GM15510 (cell line): ENCODE measurements around the gene ANO1.

Experiments used
- POLR2A ChIP-seq: IDR thresholded peaks from 3 replicates; pipeline ENCODE4 v1.6.1; 2011; ENCODE audit warnings: borderline replicate concordance; ENCODE audit not compliant: insufficient read length; ENCODE audit errors: extremely low read depth

ANO1 gene

GRCh38 chr11:70078095-70078780 is at the start of gene ANO1:
ANO1 (plus strand) TSS chr11:70078317; CDS start chr11:70078607, 290 bp downstream.
- TF ChIP-seq POLR2A = no peak

DNA sequence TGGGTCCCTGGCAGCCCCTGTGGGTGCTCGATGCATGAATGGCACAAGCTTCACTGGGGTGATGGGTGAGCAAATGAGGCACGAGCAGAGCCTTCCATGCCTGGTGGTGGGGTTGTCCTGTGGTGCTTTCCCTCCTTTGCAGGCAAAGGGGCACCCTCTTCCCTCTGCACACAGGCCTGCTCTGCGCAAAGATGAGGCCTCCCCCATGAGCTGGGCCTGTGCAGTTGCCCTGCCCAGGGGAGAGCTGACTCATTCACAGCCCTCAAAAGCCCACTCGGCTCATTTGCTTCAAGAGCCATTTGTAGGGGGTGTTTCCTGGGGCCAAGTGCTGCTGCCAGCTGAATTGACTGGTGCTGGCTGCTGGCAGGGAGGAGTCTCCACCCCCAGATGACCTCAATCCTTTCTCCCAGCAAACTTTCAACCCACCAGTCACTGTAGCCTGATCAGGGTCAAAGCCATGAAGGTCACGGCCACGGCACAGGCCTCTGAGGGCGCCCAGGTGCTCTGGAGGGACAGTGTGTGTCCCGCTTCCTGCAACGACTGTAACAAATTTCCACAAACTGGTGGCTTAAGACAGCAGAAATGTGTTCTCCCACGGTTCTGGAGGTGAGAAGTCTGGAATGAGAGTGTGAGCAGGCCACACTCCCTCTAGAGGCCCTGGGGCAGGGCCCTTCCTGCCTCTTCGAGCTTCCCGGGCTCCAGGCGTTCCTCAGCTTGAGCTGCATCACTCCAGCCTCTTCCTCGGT is 48.8 kb upstream of the ANO1 start:
- no peak for TF ChIP-seq POLR2A

- no peak for TF ChIP-seq POLR2A
Observed at GRCh38 chr11:70029861-70030380, 48.2 kb upstream of the ANO1 start.

- TF ChIP-seq POLR2A = no peak
Observed at GRCh38 chr11:70030412-70030811, 47.7 kb upstream of the ANO1 start.

DNA sequence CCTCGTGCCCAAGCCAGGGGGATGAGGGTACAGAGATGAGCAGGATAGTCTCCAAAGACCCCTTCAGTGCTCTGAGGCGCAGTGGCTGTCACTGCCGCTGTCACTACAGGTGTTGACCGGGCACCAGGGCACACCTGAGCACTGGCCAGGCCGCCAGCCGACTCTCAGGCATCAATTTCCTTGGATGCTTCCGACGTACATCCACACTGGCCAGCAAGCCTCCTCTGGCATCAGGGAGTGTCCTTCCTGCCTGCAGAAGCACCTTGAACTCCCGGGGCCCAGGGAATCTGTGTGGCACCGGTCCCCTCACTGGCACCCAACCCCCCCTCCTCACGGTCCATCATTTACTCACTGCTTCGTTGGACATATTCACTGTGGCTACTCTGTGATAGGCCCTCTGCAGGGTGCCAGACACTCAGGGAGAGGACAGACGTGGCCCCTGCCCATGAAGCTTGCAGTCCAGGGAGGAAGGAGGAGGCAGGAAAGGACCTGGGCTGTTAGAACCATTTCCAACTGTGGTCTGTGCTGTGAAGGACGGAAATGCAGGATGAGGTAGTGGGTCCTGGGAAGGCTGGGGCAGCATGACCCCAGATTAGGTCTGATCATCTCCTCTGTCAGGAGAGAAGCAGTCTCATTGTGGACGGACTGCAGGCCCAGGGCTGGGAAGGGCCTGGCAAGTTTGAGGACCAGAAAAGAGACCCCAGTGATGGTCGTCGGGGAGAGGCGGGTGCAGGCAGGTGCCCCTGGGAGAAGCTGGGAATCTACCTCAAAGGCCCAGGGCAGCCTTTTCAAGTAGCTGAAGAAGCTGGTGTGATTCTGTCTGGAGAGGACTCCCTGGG is 46.3 kb upstream of the ANO1 start:
- TF ChIP-seq POLR2A = no peak

GRCh38 chr11:70032470-70032795 is 45.7 kb upstream of the ANO1 start:
- no peak for TF ChIP-seq POLR2A

- TF ChIP-seq POLR2A = no peak
Observed at GRCh38 chr11:70032943-70033710, 45.0 kb upstream of the ANO1 start.

- TF ChIP-seq POLR2A = no peak
Observed at GRCh38 chr11:70033711-70034070, 44.4 kb upstream of the ANO1 start.

DNA sequence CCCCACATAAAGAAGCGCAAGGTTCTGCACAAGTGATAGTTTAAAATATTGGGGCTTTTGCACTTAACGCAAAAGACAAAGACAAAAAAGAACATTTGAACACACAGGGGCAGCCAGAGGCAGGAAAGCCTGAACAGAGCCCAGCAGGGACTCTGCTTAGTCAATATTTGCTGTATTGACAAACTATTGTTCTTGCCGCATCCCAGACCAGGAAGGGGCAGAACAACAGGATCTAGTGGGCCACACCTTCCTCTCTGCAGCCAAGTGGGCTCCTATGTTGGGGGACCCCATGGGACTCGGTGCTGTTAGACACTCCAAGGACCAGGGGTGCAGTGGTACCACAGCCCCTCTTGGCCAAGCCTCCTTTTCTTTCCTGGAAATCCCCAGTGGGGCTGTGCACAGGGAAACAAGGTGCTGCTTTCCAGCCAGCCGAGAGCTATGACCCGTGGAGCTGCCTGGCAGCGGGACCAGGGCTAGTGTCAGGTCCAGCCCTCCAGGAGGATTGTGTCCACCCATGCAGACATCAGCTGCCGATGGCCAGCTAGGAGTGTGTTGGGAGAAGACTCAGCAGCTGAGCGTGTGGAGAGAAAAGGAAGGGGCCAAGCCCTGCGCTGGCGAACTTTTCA is 43.3 kb upstream of the ANO1 start:
- no peak for TF ChIP-seq POLR2A

DNA sequence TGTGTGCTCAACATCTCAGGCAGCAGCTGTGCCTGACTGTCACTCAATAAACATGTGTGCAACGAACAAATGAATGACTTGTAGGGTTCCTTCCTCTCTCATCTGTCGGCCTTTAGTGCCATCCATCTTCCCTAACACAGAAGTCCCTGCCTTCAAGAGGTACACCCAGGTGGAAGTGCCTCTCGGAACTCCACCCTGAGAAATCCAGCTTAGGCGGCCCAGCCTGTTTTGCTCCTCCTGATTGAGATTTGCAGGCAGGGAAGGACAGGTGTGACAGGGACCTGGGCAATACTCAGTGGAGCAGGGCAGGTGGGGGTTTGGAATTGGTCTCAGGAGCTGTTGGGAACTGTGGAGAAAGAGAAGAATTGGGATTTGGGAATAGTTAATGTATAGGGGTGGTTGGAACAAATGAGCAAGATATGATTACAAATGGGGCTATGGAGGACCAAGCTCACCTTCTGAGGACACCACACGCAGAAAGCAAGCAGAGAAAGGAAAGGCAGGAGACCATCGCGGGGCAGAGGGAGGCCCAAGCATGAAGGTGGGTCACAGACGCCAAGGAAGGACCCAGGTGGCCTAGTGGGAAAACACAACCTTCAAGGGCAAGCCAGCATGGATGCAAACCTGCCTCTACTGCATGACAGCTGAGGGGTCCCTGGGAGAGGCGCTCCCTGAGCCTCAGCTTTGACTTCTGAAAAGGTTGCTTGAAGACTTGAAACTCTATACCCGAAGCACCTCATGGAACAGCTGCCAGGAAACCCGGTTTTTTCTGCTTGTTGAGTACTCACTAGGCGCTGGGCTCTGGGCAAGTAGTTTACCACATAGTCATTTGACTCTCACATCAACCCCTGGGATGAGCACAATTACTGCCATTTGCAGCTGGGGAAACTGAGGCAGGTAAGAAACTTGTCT is 40.9 kb upstream of the ANO1 start:
- no peak for TF ChIP-seq POLR2A

GRCh38 chr11:70038034-70038834 is 39.9 kb upstream of the ANO1 start:
- TF ChIP-seq POLR2A = no peak

- no peak for TF ChIP-seq POLR2A
Observed at GRCh38 chr11:70040452-70040851, 37.7 kb upstream of the ANO1 start.
